HL-60 (cell line): ENCODE results near the gene AFAP1L2.

ENCODE experiments used
- DNase-seq, 2 experiments: peaks; one replicate each; pipeline ENCODE4 v3.0.0-alpha.2; 2010 to 2020; ENCODE audit warnings: low read depth in 1 of 2, low spot score in 1 of 2
- H3K27ac ChIP-seq: fragments of 250-450 bp; sonication (Bioruptor Pico); replicated peaks from 2 replicates; pipeline ENCODE4 v1.5.1; 2020; ENCODE audit warnings: mild to moderate bottlenecking, moderate library complexity
- H3K27me3 ChIP-seq: fragments of 250-450 bp; sonication (Bioruptor Pico); 2 replicates; pipeline ENCODE4 v1.5.1; 2021; ENCODE audit warnings: mild to moderate bottlenecking, moderate library complexity; ENCODE audit not compliant: insufficient read depth, poor library complexity, severe bottlenecking
- H3K4me3 ChIP-seq: replicated peaks from 2 replicates; pipeline ENCODE4 v1.5.1; 2011; ENCODE audit warnings: mild to moderate bottlenecking, control low read depth, low read length; ENCODE audit not compliant: insufficient read depth
- CTCF ChIP-seq: IDR thresholded peaks from one replicate; pipeline ENCODE4 v1.5.1; 2011; ENCODE audit warnings: low read length, control low read depth, inconsistent platforms; ENCODE audit not compliant: insufficient read depth
- GABPA ChIP-seq: IDR thresholded peaks from 2 replicates; pipeline ENCODE4 v1.6.1; 2012; ENCODE audit warnings: low read depth
- POLR2AphosphoS5 ChIP-seq: IDR thresholded peaks from 2 replicates; pipeline ENCODE4 v1.6.1; 2012; ENCODE audit warnings: low read depth
- REST ChIP-seq: IDR thresholded peaks from 2 replicates; pipeline ENCODE4 v1.6.1; 2012; ENCODE audit warnings: low read depth; ENCODE audit not compliant: insufficient replicate concordance
- SPI1 ChIP-seq: IDR thresholded peaks from 2 replicates; pipeline ENCODE4 v1.6.1; 2012; ENCODE audit warnings: low read depth, mild to moderate bottlenecking, borderline replicate concordance

Gene AFAP1L2

GRCh38 chr10:114406455-114406854 lies 2.2 kb upstream of the AFAP1L2 start:
- TF ChIP-seq CTCF: no peak
- no peak for TF ChIP-seq REST
- no peak for TF ChIP-seq SPI1
- no peak for TF ChIP-seq POLR2AphosphoS5
- no peak for TF ChIP-seq GABPA
- Histone ChIP-seq H3K27me3 (peaks cover 32% of the 10 kb centered on the region), H3K4me3 (no peak overlapping the region), H3K27ac (no peak overlapping the region)
- DNase-seq: no peak

GRCh38 chr10:114405011-114405350 lies 679 bp upstream of the AFAP1L2 start:
- H3K4me3 ChIP-seq: no peak overlapping the region

More at GRCh38 chr10:114405011-114405350, 679 bp upstream of the AFAP1L2 start:
- TF ChIP-seq POLR2AphosphoS5 (no peak), SPI1 (no peak), GABPA (no peak), CTCF (no peak), REST (no peak)
- Histone ChIP-seq H3K27ac (no peak overlapping the region), H3K27me3 (peaks cover 38% of the 10 kb centered on the region)
- DNase-seq: no peak
